GM19467 (cell line): ENCODE data around the gene HES4.

ENCODE experiments used
- ATAC-seq: cut with Tn5 transposase; IDR thresholded peaks from one replicate; pipeline ENCODE4 v1.9.1; 2021; ENCODE audit warnings: mild to moderate bottlenecking, moderate library complexity; ENCODE audit not compliant: unreplicated experiment

The HES4 gene

GRCh38 chr1:999725-1000356, at the start of gene HES4:
HES4 (minus strand) TSS chr1:1000097; CDS start chr1:999973, 124 bp downstream.
- no peak for ATAC-seq

DNA sequence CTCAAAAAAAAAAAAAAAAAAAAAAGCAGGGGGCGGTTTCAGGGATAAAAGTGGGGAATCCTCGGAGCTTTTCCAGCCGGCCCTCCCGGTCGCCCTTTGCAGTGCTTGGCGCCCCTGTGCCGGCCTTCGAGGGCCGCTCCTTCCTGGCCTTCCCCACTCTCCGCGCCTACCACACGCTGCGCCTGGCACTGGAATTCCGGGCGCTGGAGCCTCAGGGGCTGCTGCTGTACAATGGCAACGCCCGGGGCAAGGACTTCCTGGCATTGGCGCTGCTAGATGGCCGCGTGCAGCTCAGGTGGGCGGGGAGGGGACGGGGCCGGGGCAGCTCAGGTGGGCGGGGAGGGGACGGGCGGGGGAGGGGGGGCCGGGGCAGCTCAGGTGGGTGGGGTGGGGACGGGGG, 48.9 kb upstream of the HES4 start:
- ATAC-seq: no peak

GRCh38 chr1:1047963-1048362, 48.1 kb upstream of the HES4 start:
- no peak for ATAC-seq

- ATAC-seq: no peak
These were observed 47.5 kb upstream of the HES4 start for GRCh38 chr1:1047407-1047806.

- no peak for ATAC-seq
These were observed 46.9 kb upstream of the HES4 start for GRCh38 chr1:1046767-1047166.

DNA sequence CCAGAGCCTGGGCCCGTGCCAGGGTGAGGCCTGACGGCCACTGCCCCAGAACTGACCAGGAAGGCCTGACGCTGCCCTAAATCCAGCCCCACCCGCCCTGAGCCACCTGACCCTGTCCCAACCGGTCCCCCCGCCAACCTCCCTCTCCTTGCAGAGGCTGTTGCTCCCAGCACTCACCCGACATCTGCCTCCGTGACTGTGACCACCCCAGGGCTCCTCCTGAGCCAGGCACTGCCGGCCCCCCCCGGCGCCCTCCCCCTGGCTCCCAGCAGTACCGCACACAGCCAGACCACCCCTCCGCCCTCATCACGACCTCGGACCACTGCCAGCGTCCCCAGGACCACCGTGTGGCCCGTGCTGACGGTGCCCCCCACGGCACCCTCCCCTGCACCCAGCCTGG, 46.3 kb upstream of the HES4 start:
- no peak for ATAC-seq

DNA sequence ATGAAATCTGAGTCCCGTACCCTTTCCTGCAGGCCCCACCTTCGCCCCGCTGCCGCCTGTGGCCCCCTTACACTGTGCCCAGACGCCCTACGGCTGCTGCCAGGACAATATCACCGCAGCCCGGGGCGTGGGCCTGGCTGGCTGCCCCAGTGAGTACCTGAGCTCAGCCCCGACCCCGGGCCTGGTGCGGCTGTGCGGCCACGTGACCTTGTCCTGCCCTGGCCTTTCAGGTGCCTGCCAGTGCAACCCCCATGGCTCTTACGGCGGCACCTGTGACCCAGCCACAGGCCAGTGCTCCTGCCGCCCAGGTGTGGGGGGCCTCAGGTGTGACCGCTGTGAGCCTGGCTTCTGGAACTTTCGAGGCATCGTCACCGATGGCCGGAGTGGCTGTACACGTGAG, 45.2 kb upstream of the HES4 start:
- ATAC-seq: no peak

GRCh38 chr1:1044455-1045078, 44.7 kb upstream of the HES4 start:
- no peak for ATAC-seq

DNA sequence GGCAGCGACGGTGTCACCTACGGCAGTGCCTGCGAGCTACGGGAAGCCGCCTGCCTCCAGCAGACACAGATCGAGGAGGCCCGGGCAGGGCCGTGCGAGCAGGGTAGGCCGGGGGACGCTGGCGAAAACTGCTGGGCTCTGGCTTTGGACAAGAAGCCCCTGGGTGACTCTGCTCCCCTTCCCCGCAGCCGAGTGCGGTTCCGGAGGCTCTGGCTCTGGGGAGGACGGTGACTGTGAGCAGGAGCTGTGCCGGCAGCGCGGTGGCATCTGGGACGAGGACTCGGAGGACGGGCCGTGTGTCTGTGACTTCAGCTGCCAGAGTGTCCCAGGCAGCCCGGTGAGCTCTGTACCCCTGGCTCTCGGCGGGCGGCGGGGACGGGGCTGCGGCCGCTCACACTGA, 44.0 kb upstream of the HES4 start:
- no peak for ATAC-seq

DNA sequence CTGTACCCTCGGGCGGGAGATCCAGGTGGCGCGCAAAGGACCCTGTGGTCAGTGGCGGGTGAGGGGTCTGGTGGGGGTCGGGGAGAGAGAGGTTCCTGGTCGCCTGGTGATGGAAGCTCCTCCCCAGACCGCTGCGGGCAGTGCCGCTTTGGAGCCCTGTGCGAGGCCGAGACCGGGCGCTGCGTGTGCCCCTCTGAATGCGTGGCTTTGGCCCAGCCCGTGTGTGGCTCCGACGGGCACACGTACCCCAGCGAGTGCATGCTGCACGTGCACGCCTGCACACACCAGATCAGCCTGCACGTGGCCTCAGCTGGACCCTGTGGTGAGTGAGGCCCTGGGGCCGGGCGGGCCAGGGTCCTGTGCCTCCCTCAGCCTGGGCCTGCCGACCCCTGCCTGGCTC, 43.5 kb upstream of the HES4 start:
- ATAC-seq: no peak

GRCh38 chr1:1042835-1043234, 42.9 kb upstream of the HES4 start:
- no peak for ATAC-seq

DNA sequence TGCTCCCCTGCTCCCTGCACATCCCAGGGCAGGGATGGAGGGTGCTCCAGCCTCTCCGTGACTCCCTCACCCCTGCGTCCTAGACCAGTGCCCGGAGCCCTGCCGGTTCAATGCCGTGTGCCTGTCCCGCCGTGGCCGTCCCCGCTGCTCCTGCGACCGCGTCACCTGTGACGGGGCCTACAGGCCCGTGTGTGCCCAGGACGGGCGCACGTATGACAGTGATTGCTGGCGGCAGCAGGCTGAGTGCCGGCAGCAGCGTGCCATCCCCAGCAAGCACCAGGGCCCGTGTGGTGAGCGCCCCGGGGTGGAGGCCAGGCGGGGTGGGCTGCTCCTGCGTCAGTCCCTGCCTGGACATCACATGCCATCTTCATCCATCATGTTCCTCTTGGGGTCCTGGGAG, 42.0 kb upstream of the HES4 start:
- no peak for ATAC-seq

GRCh38 chr1:1041092-1041523, 41.2 kb upstream of the HES4 start:
- no peak for ATAC-seq

DNA sequence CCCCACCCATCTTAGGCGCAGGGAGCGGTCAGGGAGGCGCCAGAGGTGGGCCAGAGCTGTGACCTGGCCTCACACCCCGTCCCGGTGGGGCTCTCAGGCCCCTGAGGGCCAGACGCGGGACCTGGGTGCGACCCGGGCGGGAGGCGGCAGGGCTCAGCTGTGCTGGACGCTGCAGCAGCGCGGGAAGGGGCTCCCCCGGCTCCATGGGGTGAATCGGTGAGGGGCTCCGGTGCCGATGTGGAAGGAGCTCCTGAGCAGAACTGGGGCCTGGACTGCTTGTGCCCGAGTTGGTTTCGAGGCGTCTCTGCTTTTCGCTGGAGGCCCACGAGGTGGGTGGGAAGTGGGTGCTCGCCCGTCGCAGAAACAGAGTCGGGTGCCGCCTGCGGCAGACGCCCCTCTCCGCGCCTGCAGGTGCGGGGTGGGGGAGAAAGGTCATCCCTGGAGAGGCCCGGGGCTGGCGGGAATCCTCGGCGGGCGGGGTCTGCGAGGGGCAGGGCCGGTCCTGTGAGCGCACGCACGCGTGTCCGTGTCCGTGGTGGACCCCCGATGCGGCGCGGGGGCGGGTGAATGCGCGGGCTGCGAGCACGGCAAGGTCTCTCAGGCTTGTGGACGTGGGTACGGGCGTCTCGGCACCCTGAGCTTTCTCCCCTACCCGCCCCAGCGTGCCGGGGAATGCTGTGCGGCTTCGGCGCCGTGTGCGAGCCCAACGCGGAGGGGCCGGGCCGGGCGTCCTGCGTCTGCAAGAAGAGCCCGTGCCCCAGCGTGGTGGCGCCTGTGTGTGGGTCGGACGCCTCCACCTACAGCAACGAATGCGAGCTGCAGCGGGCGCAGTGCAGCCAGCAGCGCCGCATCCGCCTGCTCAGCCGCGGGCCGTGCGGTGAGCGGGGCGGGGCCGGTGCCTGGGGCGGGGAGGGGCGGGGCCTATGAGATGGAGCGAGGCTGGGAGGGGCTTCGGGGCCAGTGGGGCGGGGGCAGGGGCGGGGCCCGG, 40.4 kb upstream of the HES4 start:
- ATAC-seq: no peak

DNA sequence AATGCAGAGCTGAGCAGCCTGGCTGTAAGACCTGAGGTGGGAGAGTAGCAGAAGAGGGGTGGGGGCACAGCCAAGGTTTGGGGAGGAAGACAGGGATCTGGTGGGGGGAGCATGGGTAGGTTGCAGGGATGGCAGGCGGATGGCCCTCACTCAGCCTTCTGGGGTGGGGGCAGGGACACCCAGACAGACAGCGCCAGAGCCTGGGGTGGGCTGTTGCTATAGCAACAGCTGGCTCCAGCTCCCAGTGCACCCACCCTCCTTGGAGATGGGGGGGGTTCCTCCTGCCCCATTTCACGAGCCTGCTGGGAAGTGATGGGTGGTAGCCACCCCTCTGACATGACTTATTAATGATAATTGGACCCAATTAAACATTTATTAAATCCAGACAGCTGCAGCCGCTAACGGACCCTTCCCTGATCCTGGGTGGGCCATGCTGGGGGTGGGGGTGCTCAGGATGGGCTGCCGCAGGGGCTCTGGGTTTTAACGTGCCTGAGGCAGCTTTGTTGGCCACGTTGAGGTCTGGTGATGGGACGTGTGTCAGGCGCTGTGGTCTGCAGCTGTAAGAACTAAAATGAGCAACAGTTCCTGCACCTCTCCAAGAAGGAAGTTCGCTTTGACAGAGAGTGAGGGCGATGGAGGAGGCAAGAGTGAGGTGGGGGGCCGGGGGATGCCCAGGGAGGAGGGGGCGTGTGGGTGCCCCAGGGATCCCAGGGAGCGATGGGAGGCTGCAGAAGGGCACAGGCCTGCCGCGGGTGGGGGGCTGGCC, 39.4 kb upstream of the HES4 start:
- no peak for ATAC-seq

- ATAC-seq: no peak
These were observed 38.8 kb upstream of the HES4 start for GRCh38 chr1:1038694-1039093.

DNA sequence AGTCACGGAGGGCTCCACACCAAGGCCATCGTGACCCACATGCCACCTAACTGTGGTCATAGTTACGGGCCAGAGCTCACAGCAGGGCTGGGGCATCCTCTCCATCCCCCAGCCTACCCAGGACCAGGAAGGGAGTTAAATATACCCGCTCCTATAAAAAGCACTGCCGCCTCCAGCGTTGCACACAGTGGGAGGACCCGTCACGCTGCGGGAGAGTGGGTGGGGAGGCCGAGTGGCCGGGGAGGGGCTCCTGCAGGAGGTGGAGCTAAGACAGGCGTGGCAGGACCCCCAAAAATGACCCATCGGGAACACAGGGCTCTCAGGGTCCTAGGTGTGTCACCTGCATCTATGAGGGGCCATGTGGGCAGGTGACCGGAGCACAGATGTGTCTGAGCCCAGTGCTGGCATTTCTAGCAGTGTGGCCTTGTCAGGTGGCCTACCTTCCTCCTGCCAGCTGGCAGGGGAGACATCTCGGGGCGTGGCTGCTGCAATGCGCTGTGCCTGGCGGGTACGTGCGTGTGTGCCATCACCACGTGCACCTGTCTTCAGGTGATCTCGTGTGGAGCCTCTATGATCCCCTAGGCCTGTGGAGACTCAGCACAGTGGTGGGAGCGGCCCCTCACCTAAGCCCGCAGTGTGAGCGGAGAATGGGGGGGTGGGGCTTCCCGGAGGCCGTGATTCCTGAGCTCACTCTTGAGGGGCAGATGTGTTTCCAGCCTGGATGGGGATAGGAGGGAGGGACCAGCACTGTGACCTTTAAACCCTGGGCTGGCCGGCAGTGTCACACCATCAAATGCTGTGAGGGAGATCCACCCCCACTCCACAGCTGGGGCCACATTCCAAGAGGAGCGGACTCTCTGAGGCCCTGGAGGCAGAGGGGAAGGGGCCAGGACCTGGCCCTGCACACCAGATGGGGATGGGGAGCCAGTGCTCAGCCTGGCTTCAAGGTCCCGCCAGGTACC, 37.8 kb upstream of the HES4 start:
- ATAC-seq: no peak

GRCh38 chr1:1035291-1035943, 35.5 kb upstream of the HES4 start:
- ATAC-seq: no peak

GRCh38 chr1:1034439-1034781, 34.5 kb upstream of the HES4 start:
- ATAC-seq: no peak
